ENCODE data around the gene SATL1.
"Not testable (repeated sequence)": the region's sequence is repeated elsewhere in the genome, so short reads cannot be mapped to it uniquely, and the experiment has no call there.

SATL1 gene, protein sequence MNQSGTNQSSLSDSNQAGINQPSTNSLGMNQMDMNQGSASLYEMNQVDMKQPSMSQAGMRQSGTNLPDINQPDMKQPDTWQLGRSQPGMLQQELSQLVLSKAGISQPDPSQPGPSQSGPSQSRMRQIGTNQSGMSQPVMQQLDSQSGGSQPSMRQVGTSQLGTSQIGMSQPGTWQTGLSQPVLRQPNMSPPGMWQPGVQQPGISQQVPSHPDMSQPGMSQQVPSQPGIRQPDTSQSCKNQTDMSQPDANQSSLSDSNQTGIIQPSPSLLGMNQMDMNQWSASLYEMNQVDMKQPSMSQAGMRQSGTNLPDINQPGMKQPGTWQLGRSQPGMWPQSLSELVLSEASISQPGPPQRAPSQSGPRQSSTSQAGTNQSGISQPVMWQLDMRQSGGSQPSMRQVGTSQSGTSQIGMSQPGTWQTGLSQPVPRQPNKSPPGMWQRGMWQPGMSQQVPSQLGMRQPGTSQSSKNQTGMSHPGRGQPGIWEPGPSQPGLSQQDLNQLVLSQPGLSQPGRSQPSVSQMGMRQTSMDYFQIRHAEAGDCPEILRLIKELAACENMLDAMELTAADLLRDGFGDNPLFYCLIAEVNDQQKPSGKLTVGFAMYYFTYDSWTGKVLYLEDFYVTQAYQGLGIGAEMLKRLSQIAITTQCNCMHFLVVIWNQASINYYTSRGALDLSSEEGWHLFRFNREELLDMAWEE

GRCh38 chrX:85243761-85244449 is at the start of gene SATL1, which contains the start of gene ZNF711:
TSS of gene SATL1 (minus strand) at chrX:85243779. CDS start at chrX:85108968, 134,811 bp downstream.
TSS of gene ZNF711 (plus strand) at chrX:85243991. CDS start at chrX:85247573, 3,582 bp downstream.
- FAIRE-seq: no peak

DNA sequence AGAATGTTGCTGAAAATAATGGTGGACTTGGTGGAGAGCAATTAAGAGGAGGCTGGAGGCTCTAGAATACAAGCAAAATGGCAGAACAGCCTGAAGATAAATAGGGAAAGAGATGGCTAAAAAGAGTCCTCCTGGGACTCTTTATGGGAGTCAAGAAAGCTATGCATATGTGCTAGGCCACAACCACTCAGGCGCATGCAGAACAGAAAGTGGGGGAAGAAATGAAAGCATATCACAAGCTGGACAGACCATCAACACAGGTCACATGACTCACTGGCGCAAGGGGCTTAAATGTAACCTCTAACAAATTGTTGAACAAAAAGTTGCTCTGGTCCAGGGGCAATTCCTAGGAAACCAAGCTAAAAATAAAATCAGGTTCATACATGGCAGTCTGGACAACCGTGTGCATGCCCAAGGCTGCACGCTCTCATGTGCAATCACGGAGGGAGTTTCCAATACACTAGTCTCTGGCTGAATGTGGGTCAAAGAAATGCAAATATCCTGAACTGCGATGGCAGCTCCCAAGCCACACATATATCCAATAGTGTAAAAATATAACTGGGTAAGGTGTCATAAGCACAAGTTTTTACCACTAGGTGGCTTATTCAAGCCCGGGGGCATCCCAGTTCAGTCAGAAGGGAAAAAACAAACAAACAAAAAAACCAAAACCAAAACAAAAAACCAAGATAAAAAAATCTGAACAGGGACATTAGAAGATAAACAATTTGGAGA is 45.6 kb upstream of the SATL1 start:
- FAIRE-seq: no peak

- not testable (repeated sequence) for FAIRE-seq
These were observed 41.7 kb upstream of the SATL1 start for GRCh38 chrX:85285286-85285685.

GRCh38 chrX:85244450-85245211 is 1.1 kb upstream of the SATL1 start:
- no peak for FAIRE-seq

GRCh38 chrX:85243155-85243554 is 424 bp downstream of the SATL1 start:
- FAIRE-seq: no peak

DNA sequence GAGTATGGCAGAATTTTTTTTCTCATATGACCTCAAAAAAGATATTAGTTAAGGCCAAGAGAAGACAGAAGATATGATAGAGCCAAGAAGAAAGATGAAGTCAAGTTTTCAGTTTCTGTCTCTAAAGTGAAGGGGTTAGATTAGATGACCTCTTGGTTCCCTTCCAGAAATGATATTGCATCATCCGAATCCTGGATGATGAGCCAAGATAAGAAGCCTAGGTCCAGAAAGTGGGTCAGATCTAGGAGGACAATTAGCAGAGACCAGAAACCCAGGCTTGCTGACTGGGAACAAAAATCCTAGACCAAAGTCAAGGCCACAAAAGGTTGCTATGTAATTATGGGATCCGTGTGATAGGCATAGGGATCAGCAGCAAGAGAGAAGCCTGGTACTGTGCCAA is 20.2 kb downstream of the SATL1 start:
- no peak for FAIRE-seq

GRCh38 chrX:85221361-85221760 is 22.2 kb downstream of the SATL1 start:
- FAIRE-seq: no peak

DNA sequence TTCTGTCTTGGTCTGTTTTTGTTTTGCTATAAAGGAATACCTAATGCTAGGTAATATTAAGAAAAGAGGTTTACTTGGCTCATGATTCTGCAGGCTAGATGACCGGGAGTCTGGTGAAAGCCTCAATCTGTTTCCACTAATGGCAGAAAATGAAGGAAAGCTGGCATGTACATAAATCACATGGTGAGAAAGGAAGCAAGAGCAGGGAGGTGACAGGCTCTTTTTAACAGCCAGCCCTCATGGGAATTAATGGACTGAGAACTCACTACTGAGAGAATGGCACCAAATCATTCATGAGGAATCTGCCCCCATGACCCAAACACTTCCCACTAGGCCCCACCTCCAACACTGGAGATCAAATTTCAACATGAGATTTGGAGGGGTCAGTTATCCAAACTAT is 27.6 kb downstream of the SATL1 start:
- no peak for FAIRE-seq

DNA sequence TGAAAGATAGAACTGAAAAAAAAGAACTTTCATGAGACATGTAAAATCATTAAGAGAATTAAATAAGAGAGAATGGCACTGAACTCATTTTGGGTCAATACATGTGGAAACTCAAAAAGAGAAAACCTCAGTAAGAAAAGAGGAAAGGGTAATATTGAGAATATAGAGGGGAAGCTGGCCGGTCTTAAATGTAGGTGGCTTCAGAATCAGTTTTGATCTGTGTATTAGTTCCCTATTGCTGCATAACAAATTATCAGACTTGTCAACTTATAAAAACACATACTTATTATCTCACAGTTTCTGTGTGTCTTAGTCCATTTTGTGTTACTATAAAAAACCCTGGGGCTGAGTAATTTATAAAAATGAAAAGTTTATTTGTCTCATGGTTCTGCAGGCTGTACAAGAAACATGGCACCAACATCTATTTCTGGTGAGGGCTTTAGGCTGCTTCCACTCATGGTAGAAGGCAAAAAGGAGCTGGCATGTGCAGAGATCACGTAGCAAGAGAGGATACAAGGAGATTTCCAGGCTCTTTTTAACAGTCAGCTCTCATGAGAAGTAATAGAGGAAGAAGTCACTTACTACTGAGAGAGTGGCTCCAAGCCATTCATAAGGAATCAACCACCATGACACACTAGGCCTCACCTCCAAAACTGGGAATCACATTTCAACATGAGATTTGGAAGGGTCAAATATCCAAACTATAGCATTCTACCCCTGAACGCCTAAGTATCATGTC is 29.6 kb downstream of the SATL1 start:
- FAIRE-seq: no peak

DNA sequence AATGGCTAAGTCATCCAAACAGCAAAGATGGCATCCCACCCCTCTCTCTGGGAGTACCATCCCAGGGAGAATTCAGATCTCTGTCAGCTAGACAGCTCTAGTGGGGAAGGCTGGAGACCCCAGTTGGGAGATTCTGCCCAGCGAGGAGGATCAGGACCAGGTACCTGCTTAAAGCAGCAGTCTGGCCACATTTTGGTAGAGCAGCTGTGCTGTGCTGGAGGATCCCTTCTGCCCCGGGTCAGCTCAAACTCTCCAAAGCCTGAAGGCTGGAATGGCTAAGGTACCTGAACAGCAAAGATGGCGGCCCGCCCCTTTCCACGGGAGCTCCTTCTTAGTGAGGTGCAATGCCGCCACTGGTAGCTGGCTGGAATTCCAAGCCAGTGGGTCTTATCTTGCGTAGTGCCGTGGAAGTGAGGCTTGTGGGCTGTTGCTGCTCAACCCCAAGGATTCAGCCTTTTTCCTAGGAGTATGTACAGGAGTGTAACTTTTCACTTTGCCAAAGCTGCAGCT is 40.1 kb downstream of the SATL1 start:
- no peak for FAIRE-seq

GRCh38 chrX:85196319-85196718 is 47.3 kb downstream of the SATL1 start:
- FAIRE-seq: no peak

DNA sequence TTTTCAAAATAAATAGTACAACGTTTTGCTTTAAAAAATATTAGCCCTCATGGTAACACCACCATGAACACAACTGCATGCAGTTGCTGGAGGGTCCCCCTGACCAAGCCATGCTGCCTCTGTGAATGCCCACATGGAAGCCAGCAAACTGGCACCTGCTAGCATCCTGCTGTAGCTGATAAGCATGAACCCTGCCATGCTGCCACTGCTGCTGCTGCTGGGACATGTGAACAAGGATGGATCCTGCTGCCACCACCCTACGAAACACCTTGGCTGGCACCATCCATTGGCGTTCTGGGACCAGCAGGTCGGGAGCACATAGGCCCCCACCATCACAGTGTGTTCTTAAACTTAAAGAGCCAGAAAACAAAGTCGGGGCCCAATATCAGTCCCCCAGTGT is 83.9 kb downstream of the SATL1 start:
- FAIRE-seq: no peak

GRCh38 chrX:85140964-85141363 is 102.6 kb downstream of the SATL1 start:
- FAIRE-seq: no peak

GRCh38 chrX:85139422-85139821 is 104.2 kb downstream of the SATL1 start:
- FAIRE-seq: no peak

- no peak for FAIRE-seq
These were observed 107.2 kb downstream of the SATL1 start for GRCh38 chrX:85136409-85136808.

GRCh38 chrX:85115252-85115651 is 128.3 kb downstream of the SATL1 start:
- FAIRE-seq: no peak

DNA sequence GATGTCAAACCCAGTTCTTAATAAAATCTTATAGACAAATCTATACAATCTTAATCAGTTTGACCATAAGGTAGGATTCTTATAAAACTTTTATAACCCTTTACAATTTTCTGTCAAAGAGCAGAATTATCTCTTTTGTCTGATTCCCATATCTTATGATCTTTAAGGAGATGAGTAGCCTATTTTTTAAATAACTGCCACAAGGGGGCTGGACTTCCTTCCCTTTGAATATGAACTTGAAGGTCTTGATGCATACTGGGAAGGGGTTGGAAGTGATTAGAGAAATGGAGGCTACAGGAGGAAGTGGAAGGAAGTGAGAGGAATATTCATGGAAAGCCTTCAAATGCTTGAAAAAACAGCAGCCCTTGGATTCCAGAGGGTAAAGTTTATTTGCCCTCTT is 128.8 kb downstream of the SATL1 start:
- FAIRE-seq: no peak

DNA sequence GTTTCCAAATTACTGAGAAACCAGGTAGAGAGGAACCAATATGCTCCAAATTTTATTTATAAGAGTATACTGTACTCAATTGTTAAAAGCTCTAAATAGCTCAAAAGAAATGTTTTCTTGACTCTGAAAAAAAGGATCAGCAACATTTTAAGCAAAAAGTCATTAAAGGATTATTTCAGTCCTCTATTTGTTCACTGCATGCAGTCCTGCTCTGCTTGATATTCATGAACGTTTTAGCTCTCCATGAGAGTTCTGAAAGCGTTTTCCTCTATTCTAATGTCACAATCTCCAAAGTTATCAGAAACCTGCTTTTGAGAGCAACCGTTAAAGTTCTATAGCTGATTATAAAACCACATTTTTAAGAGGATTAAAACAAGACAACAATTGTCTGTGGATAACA is 129.4 kb downstream of the SATL1 start:
- FAIRE-seq: no peak

DNA sequence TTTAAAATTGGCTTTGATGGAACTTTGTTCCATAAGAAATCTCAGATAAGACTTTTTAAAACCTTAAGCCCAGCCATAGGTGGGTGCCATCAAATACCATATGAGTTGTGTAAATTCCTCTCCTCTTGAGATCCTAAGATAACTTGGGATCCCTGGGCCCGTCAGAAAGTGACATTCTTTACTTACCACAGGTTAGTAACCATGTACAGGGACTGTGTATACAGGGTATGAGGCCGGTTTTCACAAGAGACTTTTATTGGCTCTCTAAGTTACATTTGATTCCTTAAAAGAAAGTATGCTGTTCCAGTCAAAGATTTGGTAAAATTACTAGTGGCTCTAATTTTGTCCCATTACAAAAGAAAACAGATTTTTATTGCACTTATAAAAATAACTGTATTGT is 129.8 kb downstream of the SATL1 start:
- no peak for FAIRE-seq

DNA sequence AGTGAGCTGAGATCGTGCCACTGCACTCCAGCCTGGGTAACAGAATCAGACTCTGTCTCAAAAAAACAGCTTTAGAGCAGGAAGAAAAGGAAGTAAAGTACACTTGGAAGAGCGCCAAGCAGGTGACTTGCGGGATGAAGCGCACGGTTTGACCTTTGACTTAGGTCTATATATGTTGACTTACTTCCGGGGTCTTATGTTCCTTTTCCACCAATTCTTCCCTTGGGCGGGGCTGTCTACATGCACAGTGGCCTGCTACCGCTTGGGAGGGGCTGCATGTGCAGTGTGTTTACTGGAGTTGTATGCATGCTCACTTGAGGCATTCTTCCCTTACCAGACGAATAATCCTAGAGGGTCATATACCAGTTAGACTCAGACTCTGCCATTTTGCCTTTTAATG is 131.3 kb downstream of the SATL1 start:
- no peak for FAIRE-seq

DNA sequence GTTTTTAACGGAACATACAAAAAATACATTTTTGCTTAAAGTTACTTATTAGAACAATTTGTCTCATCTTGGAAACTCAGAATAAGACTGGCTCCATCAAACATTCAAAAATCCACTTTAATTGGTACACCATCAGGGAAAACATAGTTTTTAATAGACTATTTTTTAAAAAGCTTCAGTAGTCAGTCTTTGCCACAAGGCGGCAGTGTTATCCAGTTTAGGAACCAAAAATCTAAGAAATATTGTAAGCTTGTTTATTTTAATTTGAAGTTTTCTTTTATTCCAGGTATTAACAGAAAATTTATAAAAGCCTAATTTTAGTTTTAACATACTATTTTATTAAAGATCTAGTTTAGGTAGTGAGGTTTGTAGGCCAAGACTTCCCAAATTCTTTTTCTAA is 132.2 kb downstream of the SATL1 start:
- FAIRE-seq: peak; percentile 76
